DND-41 (cell line): ENCODE data around the gene ASB1.
A peak's percentile ranks its signal among the peaks of the same experiment; 100 is the strongest.

Experiments used
- ATAC-seq: fragments of 200-7000 bp; cut with Tn5 transposase; 3 replicates; pipeline ENCODE4 v1.9.1; 2021; ENCODE audit warnings: low read depth; ENCODE audit not compliant: insufficient read depth
- DNase-seq: peaks from one replicate; pipeline ENCODE4 v3.0.0-alpha.2; 2020
- H2AFZ ChIP-seq: 2 replicates; pipeline ENCODE4 v1.6.0; 2012; ENCODE audit warnings: low read depth, low read length
- H3K27ac ChIP-seq: 2 replicates; pipeline ENCODE4 v1.5.1; 2012; ENCODE audit warnings: low read length, inconsistent platforms
- H3K27me3 ChIP-seq: fragments of 200-600 bp; sonication (generic); 2 replicates; pipeline ENCODE4 v1.6.0; 2012; ENCODE audit warnings: low read length, mild to moderate bottlenecking, inconsistent platforms; ENCODE audit not compliant: insufficient read depth, poor library complexity
- H3K36me3 ChIP-seq: 2 replicates; pipeline ENCODE4 v1.5.1; 2012; ENCODE audit warnings: low read length, inconsistent platforms; ENCODE audit not compliant: insufficient read depth
- H3K4me1 ChIP-seq: 2 replicates; pipeline ENCODE4 v1.5.1; 2012; ENCODE audit warnings: mild to moderate bottlenecking, low read length; ENCODE audit not compliant: insufficient read depth
- H3K4me2 ChIP-seq: 2 replicates; pipeline ENCODE4 v1.6.0; 2012; ENCODE audit warnings: mild to moderate bottlenecking, moderate library complexity, low read length, inconsistent platforms; ENCODE audit not compliant: insufficient read depth
- H3K4me3 ChIP-seq, 2 experiments: fragments of 200-600 bp in 1 of 2; shearing (Covaris generic) in 1 of 2; 2 replicates each; pipeline ENCODE4 v1.5.1; 2012 to 2016; ENCODE audit warnings: inconsistent platforms in 2 of 2, low read length in 2 of 2, mild to moderate bottlenecking in 2 of 2, low read depth in 1 of 2, moderate library complexity in 1 of 2
- H3K79me2 ChIP-seq: 2 replicates; pipeline ENCODE4 v1.6.0; 2012; ENCODE audit warnings: low read length, inconsistent platforms; ENCODE audit not compliant: insufficient read depth
- H3K9ac ChIP-seq: 2 replicates; pipeline ENCODE4 v1.6.0; 2012; ENCODE audit warnings: low read depth, mild to moderate bottlenecking, inconsistent platforms, low read length, moderate library complexity
- H3K9me3 ChIP-seq: 2 replicates; pipeline ENCODE4 v1.5.1; 2012; ENCODE audit warnings: low read length, moderate library complexity, mild to moderate bottlenecking, inconsistent platforms; ENCODE audit not compliant: insufficient read depth, severe bottlenecking
- H4K20me1 ChIP-seq: 2 replicates; pipeline ENCODE4 v1.6.0; 2012; ENCODE audit warnings: low read length; ENCODE audit not compliant: insufficient read depth
- EZH2 ChIP-seq: IDR thresholded peaks from 3 replicates; pipeline ENCODE4 v1.6.1; 2012; ENCODE audit warnings: borderline replicate concordance, low read depth, mild to moderate bottlenecking, moderate library complexity, low read length, inconsistent platforms; ENCODE audit not compliant: severe bottlenecking
- TF ChIP-seq, protein P1 (sequence below): IDR thresholded peaks from 2 replicates; pipeline ENCODE4 v1.5.1; 2012; ENCODE audit warnings: borderline replicate concordance, low read length, moderate library complexity, mild to moderate bottlenecking; ENCODE audit not compliant: poor library complexity, severe bottlenecking; ENCODE audit errors: extremely low read depth

Gene ASB1

DNA sequence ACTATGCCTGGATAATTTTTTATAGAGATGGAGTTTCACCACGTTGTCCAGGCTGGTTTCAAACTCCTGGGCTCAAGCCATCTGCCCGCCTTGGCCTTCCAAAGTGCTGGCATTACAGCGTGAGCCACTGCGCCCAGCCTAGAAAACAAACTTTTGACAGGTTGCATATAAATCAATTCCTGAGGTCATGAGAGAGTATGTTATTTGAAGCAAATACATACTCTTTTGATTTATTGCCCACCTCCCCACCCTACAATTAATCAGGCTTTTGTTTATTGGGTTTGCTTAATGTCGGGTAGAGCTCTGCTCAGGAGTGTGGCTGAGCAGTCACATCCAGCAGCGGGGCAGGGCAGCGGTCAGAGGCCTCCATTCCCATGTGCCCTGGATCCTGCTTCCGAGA lies 37.9 kb upstream of the ASB1 start:
- H3K4me2 ChIP-seq, result no peak overlapping the region
- ATAC-seq (no peak), DNase-seq (no peak)
- TF ChIP-seq, protein P1, sequence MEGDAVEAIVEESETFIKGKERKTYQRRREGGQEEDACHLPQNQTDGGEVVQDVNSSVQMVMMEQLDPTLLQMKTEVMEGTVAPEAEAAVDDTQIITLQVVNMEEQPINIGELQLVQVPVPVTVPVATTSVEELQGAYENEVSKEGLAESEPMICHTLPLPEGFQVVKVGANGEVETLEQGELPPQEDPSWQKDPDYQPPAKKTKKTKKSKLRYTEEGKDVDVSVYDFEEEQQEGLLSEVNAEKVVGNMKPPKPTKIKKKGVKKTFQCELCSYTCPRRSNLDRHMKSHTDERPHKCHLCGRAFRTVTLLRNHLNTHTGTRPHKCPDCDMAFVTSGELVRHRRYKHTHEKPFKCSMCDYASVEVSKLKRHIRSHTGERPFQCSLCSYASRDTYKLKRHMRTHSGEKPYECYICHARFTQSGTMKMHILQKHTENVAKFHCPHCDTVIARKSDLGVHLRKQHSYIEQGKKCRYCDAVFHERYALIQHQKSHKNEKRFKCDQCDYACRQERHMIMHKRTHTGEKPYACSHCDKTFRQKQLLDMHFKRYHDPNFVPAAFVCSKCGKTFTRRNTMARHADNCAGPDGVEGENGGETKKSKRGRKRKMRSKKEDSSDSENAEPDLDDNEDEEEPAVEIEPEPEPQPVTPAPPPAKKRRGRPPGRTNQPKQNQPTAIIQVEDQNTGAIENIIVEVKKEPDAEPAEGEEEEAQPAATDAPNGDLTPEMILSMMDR, result no peak
- TF ChIP-seq EZH2, result no peak
- H3K9me3 ChIP-seq, result no peaks in the 10 kb centered on the region
- no peak overlapping the region for H3K27ac ChIP-seq
- no peaks in the 10 kb centered on the region for H3K27me3 ChIP-seq
- H3K4me1 ChIP-seq, result no peaks in the 10 kb centered on the region
- H3K4me3 ChIP-seq, result no peak overlapping the region
- no peak overlapping the region for H3K9ac ChIP-seq
- H4K20me1 ChIP-seq, result no peaks in the 10 kb centered on the region
- no peaks in the 10 kb centered on the region for H3K79me2 ChIP-seq
- H3K36me3 ChIP-seq, result no peaks in the 10 kb centered on the region
- no peak overlapping the region for H2AFZ ChIP-seq

DNA sequence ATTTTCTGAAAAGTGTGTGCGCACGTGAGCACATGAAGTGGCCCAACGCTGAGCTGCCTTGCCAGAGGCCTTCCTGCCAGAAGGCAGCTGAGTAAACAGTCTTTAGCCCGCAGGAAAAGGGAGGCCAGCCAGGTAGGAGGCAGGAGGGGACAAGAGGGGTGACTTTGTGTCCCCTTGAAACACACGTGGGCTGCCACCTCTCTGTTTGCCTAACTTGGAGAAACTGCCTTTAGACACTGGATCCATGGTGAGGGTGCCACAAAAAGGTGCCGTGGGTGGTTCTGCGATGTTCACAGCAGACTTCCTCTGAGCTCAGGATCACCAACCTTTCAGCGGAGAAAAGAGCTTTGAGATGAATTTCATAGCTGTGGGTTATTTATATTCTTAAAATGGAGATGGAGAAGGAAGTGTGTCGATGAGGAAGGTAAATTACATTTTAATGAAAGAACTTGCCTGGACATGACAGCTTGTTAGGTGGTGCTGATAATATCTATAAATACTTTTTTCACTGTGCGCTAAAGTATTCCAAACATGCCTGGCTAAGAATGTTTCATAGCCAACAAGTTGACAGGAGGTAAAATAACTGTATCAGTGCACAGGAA lies 36.6 kb upstream of the ASB1 start:
- Histone ChIP-seq H3K9me3 (no peaks in the 10 kb centered on the region), H3K27me3 (no peaks in the 10 kb centered on the region), H4K20me1 (no peaks in the 10 kb centered on the region), H3K27ac (no peak overlapping the region), H3K4me1 (peaks cover 5% of the 10 kb centered on the region), H3K4me2 (no peak overlapping the region), H2AFZ (no peak overlapping the region), H3K9ac (no peak overlapping the region), H3K36me3 (no peaks in the 10 kb centered on the region), H3K4me3 (no peak overlapping the region), H3K79me2 (no peaks in the 10 kb centered on the region)
- TF ChIP-seq, protein P1, result no peak
- DNase-seq, result no peak
- ATAC-seq, result no peak

DNA sequence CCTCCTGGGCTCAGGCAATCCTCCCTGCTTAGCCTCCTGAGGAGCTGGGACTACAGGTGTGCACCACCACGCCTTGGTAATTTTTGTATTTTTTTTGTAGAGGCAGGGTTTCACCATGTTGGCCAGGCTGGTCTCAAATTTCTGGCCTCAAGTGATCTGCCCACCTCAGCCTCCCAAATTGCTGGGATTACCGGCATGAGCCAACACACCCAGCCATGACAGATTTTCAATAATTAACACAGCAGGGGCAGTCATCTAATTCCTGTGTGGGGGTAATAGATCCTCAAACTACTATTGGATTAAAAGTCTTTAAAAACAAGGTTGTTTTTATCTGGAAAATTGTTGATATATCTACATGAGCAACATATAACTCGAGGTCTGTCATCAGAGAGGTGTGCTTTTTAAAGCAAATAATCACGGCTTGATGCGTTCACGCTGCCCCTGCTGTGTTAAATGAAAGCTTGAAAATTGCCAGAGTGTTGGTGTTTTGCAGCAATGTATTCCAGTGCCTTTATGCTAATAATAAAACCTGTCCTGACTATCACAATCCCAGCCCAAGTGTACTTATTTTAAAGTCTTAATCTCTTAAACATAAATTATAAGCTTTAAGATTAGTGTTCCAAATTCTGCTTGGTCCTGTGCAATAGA lies 35.6 kb upstream of the ASB1 start:
- no peak overlapping the region for H3K9ac ChIP-seq
- no peaks in the 10 kb centered on the region for H3K79me2 ChIP-seq
- H3K36me3 ChIP-seq, result no peaks in the 10 kb centered on the region
- TF ChIP-seq, protein P1, result no peak
- TF ChIP-seq EZH2, result no peak
- no peak overlapping the region for H2AFZ ChIP-seq
- peaks cover 8% of the 10 kb centered on the region for H3K4me1 ChIP-seq
- no peak for ATAC-seq
- H3K27ac ChIP-seq, result no peak overlapping the region
- H4K20me1 ChIP-seq, result no peaks in the 10 kb centered on the region
- H3K27me3 ChIP-seq, result no peaks in the 10 kb centered on the region
- no peaks in the 10 kb centered on the region for H3K9me3 ChIP-seq
- no peak overlapping the region for H3K4me3 ChIP-seq
- no peak for DNase-seq
- H3K4me2 ChIP-seq, result no peak overlapping the region

DNA sequence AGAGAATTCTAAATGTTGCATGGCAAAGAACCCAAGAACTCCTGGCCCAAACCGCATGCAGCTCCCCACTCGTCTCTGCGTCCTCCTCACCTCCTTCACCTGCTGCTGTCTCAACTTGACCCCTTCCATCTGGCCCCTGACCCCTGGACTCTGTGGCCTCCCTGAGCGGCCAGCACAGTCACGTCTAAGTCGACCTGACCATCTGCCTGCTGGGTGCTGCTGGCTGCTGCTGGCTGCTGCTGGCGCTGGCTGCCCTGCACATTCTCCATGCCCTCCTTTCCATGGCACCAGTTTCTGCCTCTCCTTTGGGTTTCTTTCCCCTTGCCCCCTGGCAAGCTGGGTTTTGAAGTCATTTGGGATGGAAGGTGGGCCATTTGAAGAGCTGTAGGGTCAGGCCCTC lies 30.1 kb upstream of the ASB1 start:
- H3K4me2 ChIP-seq, result no peak overlapping the region
- H3K4me1 ChIP-seq, result peaks cover 8% of the 10 kb centered on the region
- H3K27ac ChIP-seq, result peak overlapping the region; percentile 41; the same call in 1 of the 2 replicates
- no peak overlapping the region for H2AFZ ChIP-seq
- ATAC-seq (no peak), DNase-seq (no peak)
- no peaks in the 10 kb centered on the region for H3K9me3 ChIP-seq
- H3K36me3 ChIP-seq, result no peaks in the 10 kb centered on the region
- TF ChIP-seq, protein P1, result no peak
- TF ChIP-seq EZH2, result no peak
- no peak overlapping the region for H3K9ac ChIP-seq
- H3K79me2 ChIP-seq, result no peaks in the 10 kb centered on the region
- H4K20me1 ChIP-seq, result no peaks in the 10 kb centered on the region
- no peaks in the 10 kb centered on the region for H3K27me3 ChIP-seq
- no peak overlapping the region for H3K4me3 ChIP-seq
